Activated gamma-delta T cell treated with Interleukin-2 at 50 U/mL for 16 hours (primary cell): Measurements from ENCODE around the gene TMEM235.

ENCODE experiments used
- DNase-seq: peaks from one replicate; pipeline ENCODE4 v3.0.0-alpha.2; 2020

TMEM235 gene

DNA sequence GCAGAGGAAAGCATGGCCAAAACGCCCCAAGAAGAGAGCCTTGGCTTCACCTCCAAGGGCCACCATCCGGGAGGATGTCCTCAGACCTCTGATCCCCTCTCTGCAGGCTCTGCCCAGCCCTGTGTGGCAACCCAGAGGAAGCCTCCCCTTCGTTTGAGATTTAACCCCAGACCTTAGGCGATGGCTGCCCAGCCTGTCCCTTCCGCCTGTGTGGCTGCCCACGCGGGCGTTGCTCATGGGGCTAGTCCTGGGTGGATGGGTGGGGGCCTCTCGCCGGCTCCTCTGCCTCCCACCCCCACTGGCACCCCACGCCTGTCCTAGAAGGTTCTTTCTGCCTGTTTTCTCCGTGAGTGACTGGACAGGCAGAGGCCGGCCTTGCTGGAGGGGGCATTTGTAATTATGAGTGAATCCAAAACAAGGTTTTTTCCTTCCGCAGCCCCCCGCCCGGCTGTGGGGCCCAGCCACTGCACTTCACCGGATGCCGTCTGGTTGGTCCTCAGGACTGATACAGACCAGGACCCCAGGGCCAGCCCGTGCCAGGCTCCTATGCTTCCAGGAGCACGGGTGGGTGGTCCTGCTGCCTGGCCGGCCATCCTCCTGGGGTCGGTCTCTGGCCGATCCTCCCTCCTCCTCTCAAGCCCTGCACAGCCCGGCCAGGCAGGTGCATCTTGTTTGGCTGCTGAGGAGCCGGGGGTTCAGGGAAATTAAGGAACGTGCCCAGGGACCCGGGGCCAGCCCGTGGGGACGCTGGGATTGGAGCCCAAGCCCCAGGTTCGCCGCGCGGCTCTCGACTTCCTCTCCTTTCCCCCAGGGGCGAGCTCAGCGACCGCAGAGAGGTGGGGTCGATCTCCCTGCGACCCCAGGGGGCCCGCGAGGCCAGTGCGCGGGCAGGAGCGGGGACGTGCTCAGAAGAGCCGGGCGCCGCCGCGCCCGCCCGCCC lies at the start of gene TMEM235:
TSS of gene TMEM235 (plus strand) at position 636 of the 940 bp plus-strand sequence. CDS start 393 bp downstream, outside the sequence.
- DNase-seq: no peak

DNA sequence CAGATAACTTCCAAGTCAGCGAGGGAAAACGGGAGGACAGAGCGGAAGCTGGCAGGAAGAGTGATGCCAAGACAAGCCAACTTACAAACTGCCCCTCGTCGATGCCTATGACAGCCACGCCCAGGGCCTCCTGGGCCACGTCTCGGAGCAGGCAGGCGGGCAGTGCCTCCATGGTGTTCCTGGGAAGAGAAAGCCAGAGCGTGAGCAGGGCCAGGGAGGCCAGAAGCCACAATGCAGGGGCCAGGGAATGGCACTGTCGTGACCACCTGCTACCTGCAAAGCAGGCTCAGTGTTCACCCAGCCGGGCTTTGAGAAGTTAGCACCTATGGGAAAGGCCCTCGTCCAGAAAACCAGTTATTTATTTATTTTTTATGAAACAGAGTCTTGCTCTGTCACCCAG lies 48.9 kb upstream of the TMEM235 start:
- no peak for DNase-seq

DNA sequence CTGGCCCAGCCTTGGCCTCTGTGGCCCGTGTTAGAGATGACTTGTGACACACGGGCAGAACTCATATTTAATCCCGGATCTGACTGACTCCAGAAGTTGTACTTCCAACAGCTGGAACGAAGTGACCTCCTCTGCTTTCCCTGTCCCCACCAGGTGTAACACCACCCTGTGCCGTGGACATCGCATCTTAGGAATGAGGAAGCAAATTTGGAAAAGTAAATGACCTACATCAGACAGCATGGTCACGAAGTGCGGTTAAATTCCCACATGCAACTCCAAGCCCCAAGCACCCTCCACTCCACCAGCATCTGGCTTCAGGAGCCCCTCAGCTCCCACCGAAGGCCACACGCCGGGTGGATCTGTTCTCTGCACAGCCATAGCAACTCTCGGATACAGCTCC lies 47.5 kb upstream of the TMEM235 start:
- no peak for DNase-seq

DNA sequence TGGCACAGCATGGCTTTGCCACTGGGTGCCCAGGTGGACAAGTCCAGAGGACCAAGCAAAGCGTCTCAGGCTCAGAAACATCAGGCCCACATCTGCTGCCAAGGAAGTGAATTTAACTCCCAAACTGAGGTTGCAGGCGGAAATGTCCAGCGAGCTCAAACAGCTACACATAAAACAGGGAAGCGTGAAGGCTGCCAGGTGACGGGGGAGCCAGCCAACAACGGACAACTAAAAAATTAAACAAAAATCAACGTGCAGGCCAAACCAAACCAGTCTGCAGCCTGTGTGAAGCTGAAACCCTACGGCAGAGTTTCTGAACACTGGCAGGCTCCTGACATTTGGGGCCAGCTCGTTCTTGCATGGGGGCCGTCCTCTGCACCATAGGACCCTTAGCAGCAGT lies 47.1 kb upstream of the TMEM235 start:
- no peak for DNase-seq

DNA sequence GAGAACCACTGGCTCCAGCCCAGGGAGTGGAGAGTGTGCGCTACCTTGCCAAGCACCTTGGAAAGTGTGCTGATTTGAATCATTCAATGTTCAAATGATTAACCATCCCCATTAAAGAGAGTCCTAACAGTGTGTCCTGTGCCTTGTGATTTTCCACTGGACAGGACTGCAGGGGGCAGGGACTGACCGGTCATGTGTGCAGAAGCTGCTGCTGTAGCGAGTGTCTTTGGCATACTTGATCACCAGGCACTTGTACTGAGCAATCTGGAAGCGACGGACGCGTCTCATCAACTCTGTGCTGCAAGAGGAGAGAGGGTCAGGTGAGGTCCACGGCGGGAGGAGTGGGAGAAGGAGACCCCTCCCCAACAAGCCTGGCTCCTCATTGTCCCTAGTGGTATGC lies 46.6 kb upstream of the TMEM235 start:
- DNase-seq: no peak

DNA sequence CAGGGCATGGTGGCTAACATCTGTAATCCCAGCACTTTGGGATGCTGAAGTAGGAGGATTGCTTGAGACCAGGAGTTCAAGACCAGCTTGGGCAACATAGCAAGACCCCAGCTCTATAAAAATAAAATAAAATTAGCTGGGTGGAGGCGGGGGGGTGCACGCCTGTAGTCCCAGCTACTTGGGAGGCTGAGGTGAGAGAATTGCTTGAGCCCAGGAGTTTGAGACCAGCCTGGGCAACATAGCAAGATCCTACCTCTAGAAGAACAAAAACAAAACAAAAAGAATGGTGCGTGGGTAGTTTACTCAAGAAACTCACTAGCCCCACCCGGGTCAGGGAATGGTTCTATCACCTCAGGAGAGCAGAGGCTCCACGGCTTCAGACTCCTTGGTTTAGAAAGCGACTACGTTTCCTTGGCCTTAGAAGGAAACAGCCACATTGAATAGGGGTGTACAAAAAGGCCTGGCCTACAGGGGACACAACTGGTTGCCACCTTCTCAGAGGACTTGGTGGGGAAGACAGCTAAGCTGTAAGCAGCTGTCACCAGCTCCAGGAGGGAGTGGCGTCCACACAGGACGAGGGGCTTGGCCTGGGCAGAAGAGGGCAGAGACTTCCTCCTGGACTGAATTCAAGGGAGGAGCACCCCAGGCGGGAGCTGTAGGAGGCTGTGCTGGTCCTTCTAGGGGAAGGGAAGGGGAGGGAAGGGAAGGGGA lies 45.3 kb upstream of the TMEM235 start:
- DNase-seq: no peak

DNA sequence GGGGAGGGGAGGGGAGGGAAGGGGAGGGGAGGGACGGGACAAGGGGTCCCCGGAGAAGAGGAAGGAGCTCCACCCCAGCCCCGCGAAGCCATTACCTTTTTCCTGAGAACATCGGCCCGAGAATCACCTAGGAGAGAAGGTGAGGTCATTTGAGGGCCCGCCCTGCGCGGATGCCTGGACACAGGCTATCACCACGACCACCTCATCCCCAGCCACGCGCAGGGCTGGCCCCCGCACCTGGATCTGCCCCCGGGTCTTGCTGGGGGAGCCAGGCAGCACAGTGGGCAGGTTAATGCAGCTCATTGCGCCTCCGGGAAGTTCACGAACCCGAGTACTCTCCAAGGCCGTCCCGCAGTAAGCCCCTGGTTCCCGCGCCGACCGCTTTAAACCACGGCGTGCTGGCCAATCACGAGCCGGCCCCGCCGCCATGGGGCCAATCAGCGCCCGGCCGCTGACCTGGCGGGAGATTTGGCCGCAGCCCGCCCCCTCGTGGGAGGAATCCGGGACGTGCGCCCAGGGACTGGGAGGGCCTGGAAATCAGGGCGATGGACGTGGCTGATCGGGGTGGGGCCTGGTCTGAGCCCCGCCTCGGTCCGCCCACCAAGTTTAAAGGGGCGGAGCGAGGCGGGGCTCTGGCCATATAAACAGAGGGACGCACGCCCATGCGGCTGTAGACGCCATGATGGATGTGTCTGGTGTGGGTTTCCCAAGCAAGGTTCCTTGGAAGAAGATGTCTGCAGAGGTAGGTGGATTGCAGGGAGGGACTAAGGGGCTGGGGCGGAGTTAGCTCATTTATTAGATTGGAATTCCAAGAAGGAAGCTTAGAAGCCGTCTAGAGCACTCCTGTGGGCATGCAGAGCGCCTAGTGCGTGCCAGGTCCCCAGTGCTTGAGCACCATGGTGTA lies 44.5 kb upstream of the TMEM235 start, which contains the start of the genes AFMID and TK1:
TSS of gene AFMID (plus strand) at position 671 of the 904 bp plus-strand sequence. CDS start at position 680, 9 bp downstream.
TSS of gene TK1 (minus strand) at position 361 of the 904 bp plus-strand sequence. CDS start at position 303, 58 bp downstream.
- peak; percentile 65 for DNase-seq

DNA sequence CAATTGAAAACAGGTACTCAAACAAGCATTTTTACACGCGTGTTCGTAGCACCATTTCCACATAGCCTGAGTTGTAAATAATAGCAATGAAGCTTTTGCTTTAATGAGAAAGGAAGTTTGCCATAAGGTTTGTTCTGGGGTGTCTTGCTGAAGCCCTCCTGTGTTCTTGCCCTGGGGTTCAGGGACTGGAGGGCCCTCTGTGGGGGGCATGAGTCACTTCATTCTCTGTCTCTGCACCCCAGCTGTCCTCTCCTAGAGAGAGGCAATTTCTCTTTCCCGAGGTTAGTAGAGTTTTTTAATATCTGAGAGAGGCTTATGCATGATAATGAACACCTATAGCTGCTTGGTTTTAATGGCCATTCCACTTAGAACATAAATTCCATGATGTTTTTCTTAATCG lies 34.7 kb upstream of the TMEM235 start:
- no peak for DNase-seq

DNA sequence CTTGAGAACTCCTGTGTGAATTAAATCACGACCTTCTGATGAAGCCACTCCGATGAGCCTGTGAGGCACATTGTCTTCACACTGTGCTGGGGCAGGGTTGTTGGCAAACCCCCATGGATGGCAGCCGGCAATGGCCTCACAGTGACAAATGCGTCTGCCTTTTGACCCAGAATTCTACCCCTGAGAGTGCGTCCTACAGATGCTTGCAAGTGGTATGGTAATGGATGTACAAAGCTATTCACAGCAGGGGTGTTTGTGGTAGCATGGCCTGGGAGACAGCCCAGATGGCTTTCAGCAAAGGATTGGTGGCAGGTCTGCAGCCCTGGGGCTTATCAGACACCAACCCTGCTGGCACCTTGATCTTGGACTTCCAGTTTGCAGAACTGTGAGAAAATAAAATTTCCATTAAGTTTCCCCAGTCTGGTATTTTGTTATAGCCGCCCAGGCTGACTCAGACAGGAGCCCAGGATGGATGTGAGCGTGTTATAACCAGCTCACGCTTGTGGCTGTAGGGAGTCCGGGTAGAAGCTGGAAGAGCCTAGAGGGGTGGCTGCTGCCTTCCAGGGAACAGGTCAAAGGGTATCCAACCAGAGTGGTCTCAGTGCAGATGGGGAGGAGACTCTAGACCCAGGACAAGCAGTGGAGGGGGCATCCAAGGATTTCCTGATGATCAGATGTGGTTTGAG lies 34.1 kb upstream of the TMEM235 start:
- no peak for DNase-seq

DNA sequence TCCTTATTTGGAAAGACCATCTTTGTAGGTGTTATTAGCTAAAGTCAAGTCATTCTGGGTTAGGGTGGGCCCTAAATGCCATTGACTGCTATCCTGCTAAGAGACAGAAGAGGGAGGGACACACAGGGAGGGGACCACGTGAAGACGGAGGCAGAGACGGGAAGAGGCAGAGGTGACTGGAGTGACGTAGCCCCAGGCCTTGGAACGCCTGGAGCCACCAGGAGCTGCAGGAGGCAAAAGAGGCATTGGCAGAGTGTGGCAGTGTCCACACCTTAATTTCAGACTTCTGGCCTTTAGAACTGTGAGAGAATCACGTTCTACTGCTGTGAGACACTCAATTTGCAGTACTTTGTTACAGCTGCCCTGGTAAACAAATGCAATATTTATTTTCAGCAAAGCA lies 31.0 kb upstream of the TMEM235 start:
- no peak for DNase-seq

DNA sequence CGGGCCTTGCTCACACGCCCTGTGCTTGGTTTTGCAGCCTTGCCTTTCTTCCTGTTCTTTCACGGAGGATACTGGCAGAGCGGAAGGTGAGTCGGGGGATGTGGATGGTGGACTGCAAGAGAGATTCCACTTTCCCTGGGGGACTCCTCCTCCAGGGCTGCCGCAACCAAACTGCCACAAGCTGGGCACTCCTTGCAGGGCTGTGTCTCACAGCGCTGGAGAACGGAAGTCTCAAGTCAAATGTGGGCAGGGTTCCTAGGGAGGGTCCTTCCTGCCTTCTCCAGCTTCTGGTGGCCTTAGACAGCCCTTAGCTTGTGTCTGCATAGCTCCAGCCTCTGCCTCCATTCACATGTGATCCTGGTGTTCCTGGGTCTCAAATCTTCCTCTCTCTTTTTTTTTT lies 28.8 kb upstream of the TMEM235 start:
- DNase-seq: no peak

DNA sequence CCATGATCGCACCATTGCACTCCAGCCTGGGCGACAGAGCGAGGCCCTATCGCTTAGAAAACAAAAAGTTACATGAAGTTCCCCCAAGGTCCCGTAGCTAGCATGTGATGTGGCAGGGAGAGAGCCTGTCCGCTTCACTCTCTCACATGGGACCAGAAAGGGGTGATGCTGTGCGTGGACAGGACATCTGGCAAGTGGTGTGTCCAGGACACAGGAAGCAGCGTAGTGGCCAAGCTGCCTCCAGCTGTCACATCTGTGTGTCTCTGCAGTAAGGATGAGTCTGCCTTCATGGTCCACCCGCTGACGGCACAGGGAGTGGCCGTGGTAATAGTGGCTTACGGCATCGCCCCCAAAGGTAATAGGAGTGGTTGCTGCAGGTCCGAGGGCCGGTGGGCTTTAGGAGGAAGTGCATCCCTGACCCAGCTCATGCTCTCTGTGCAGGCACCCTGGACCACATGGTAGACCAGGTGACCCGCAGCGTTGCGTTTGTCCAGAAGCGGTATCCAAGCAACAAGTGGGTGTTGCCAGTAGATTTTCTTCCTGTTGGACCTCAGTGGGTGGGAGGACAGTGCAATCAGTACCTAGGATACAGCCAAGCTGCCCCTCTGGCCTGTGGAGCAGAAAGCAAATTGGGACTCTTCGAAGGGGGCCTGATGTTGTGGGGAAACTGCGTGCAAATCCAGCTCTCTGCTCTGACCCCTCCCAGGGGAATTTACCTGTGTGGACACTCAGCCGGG lies 26.9 kb upstream of the TMEM235 start:
- no peak for DNase-seq

DNA sequence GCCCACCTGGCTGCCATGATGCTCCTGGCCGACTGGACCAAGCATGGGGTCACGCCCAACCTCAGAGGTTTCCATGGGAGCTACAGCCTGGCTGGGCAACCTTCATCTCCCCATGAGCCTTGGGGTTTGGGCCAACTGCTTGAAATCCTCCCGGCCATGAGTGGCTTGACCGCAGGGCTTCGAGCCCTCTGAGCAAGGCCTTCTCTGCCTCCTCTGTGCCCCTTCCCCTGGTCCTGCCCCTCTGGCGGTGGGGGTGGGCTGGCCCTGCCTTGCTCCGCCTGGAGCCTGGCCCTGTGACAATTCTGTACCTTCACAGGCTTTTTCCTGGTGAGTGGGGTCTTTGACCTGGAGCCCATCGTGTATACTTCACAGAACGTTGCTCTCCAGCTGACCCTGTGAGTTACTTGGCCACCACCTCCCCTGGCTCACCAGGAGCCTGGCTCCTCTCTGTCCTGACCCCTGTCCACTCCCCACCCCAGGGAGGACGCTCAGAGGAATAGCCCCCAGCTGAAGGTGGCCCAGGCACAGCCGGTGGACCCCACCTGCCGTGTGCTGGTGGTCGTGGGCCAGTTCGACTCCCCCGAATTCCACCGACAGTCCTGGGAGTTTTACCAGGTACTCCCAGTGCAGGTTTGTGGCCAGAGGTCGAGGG lies 26.2 kb upstream of the TMEM235 start:
- no peak for DNase-seq

DNA sequence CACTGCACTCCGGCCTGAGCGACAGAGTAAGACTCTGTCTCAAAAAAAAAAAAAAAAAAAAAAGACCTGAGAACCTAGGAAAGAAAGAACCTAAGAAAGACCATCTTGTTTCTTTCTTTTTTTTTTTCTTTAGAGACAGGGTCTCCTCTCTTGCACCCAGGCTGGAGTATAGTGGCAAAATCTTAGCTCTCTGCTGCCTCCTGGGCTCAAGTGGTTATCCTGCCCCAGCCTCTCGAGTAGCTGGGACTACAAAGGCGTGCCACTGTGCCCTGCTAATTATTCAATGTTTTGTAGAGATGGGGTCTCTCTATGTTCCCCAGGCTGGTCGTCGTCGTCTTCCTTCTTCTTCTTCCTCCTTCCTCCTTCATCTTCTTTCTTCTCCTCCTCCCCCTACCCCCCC lies 25.1 kb upstream of the TMEM235 start:
- DNase-seq: no peak

DNA sequence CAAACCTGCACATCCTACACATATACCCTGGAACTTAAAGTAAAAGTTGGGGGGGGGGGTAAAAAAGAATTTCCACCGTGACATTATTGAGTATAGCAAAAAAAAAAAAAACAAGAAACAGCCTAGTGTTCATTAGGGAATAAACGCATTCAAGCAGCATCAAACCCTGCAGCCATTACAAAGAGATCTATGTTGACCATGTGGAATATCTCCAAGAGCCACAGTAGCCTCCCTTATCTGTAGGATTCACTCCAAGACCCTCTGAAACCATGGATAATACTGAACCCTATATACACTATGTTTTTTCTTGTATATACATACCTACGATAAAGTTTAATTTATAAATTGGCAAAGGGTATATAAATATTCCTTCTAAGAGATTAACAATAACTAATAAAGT lies 22.9 kb upstream of the TMEM235 start:
- DNase-seq: no peak

DNA sequence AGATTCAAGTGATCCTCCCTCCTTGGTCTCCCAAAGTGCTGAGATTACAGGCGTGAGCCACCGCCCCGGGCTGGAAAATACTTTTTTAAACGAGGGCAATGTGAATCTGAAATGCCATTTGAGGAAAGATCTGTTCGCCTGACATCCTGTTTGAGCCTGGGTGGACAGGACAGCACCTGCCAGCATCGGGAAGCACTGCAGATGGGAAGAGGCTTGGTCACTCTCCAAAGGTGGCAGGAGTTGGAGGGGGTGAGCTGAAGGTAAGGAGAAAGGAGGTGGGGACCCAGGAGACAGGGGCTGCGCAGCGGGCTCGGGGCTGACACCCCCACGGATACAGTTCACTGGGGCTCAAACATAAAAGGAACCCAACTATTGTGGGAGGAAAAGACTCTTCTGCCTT lies 21.3 kb upstream of the TMEM235 start:
- no peak for DNase-seq

DNA sequence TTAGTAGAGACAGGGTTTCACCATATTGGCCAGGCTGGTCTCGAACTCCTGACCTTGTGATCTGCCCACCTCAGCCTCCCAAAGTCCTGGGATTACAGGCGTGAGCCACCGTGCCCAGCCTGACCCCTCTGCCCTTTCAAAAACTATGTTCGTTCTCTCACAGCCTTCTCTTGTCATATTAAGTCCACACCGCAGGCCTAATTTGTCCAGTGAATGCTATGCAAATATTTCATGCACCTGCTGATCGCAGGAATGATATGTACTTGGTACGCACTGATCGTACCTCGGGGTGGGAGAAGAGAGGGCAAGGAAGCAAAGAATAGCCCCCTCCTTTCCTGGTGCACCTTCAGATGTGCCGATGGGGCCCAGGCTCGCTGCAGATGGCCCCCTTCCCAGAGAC lies 20.4 kb upstream of the TMEM235 start:
- no peak for DNase-seq

DNA sequence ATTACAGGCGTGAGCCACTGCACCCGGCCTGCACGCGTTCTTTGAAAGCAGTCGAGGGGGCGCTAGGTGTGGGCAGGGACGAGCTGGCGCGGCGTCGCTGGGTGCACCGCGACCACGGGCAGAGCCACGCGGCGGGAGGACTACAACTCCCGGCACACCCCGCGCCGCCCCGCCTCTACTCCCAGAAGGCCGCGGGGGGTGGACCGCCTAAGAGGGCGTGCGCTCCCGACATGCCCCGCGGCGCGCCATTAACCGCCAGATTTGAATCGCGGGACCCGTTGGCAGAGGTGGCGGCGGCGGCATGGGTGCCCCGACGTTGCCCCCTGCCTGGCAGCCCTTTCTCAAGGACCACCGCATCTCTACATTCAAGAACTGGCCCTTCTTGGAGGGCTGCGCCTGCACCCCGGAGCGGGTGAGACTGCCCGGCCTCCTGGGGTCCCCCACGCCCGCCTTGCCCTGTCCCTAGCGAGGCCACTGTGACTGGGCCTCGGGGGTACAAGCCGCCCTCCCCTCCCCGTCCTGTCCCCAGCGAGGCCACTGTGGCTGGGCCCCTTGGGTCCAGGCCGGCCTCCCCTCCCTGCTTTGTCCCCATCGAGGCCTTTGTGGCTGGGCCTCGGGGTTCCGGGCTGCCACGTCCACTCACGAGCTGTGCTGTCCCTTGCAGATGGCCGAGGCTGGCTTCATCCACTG lies 17.3 kb upstream of the TMEM235 start, which contains the start of gene BIRC5:
TSS of gene BIRC5 (plus strand) at position 238 of the 690 bp plus-strand sequence. CDS start at position 302, 64 bp downstream.
- peak; percentile 91 for DNase-seq

DNA sequence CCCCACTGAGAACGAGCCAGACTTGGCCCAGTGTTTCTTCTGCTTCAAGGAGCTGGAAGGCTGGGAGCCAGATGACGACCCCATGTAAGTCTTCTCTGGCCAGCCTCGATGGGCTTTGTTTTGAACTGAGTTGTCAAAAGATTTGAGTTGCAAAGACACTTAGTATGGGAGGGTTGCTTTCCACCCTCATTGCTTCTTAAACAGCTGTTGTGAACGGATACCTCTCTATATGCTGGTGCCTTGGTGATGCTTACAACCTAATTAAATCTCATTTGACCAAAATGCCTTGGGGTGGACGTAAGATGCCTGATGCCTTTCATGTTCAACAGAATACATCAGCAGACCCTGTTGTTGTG lies 16.7 kb upstream of the TMEM235 start:
- no peak for DNase-seq
